HG03196 (cell line): Measurements from ENCODE around the gene ARHGAP33.
"Not testable (repeated sequence)": the region's sequence is repeated elsewhere in the genome, so short reads cannot be mapped to it uniquely, and the experiment has no call there.

Experiments used
- ATAC-seq: cut with Tn5 transposase; IDR thresholded peaks from one replicate; pipeline ENCODE4 v1.9.1; 2021; ENCODE audit not compliant: unreplicated experiment

Gene ARHGAP33

GRCh38 chr19:35790981-35791813, 15.8 kb downstream of the ARHGAP33 start:
- ATAC-seq, result no peak

DNA sequence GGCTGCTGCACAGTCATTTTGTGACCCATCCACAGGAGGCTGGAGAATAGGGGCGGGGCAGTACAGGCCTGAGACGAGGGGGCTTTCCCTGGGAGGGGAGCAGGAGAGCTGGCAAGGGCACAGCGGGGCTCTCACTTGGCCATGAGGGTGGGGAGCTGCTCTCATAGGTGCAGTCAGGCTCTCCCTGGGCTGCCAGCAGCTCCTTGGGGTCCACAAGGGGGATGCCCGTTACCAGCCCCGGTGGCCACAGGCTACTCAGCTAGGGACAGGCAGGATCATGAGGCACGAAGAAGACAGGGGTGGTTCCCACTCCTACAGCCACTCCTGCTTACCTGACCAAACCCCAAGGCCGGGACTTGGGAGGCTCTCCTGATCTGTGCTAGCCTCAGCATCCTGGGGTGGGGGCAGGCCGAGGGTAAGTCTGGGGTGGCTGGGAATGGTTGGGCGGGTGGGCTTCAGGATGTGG, 16.5 kb downstream of the ARHGAP33 start:
- ATAC-seq, result no peak

- no peak for ATAC-seq
Measured at GRCh38 chr19:35792312-35792711, 16.9 kb downstream of the ARHGAP33 start.

DNA sequence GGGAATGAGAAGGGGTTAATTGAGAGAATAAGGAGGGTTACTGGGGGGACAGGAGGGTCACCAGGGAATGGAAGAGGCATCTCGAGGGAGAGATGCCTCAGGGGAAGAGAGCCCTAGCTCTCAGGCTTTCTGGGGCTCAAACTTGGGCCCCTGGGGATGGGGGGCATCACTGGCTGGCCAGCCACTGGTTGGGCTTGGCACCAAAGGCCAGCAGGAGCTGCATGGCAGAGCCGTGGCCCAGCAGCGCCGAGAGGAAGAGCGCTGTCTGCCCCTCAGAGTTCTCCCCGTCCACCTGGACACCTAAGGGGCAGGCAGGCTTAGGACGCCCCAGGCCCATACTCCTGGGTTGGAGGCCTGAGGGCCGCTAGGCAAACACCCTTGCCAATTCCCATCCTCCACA, 17.5 kb downstream of the ARHGAP33 start:
- ATAC-seq, result no peak

GRCh38 chr19:35793381-35794165, 18.2 kb downstream of the ARHGAP33 start:
- ATAC-seq, result no peak

DNA sequence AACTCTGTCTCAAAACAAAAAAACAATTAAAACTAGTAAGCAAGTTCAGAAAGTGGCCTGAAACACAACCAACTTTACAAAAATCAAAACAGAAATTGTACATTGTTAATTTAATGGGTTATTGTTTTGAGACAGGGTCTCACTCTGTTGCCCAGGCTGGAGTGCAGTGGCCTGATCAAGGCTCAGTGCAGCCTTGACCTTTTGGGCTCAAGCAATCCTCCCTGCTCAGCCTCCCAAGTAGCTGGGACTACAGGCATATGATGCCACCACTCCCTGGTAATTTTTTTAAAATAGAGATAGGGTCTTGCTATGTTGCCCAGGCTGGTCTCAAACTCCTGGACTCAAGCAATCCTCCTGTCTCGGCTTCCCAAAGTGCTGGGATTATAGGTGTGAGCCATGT, 20.2 kb downstream of the ARHGAP33 start:
- ATAC-seq, result not testable (repeated sequence)

- no peak for ATAC-seq
Measured at GRCh38 chr19:35796645-35797542, 21.5 kb downstream of the ARHGAP33 start.

DNA sequence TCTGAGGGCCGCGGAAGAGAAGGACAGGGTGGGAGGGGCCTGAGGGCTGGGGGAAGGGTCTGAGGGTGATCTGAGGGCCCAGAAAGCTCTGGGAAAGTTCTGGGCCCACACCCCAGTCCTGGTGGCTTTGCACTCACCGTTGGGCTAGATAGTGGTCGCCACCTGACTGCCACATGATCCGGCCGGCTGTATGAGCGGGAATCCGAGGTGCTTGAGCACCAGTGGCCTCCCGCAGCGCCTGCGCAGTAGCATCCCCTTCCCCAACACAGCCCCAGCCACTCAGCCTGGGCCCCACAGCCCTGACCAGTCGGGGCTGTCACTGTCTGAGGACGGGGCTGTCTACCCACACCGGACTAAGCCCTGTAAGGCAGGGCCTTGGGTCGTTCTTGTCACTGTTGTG, 22.3 kb downstream of the ARHGAP33 start:
- ATAC-seq, result no peak

GRCh38 chr19:35801828-35802227, 26.5 kb downstream of the ARHGAP33 start:
- ATAC-seq, result no peak

DNA sequence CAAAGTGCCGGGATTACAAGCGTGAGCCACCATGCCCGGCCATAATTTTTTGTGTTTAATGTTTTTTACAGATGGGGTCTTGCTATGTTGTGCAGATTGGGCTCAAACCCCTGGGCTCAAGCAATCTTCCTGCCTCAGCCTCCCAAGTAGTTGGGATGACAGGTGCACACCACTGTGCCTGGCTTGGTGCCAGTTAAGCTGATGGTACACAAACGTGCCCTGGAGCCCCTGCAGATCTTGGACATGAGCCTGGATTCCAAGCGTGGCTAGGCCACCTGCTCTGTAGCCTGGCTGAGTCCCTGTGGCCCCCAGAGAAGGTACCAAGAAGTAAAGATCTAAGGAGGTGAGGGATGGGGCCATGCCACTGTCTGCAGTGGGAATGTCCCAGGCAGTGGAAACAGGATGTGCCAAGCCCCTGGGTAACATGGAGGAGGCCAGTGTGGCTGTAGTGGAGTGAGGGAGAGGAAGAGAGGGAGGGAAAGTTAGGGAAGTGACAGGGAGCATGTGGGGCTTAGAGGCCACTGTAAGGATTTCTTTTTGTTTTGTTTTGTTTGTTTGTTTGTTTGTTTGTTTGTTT, 30.2 kb downstream of the ARHGAP33 start:
- no peak for ATAC-seq

- ATAC-seq, result no peak
Measured at GRCh38 chr19:35806597-35806996, 31.2 kb downstream of the ARHGAP33 start.

DNA sequence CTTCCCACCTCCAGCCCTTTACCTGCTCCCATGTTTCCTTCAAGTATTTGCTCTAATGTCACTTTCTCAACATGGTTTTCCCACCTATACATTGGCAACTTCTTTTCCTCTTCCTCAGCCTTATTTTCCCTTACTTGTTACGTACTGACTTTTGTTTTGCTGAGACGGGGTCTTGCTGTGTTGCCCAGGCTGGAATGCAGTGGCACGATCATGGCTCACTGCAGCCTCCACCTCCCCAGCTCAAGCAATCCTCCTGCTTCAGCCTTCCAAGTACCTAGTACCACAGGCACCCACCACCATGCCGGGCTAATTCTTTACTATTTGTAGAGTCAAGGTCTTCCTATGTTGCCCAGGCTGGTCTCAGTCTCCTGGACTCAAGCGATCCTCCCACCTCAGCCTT, 32.3 kb downstream of the ARHGAP33 start:
- ATAC-seq, result no peak

GRCh38 chr19:35811317-35812219, 36.2 kb downstream of the ARHGAP33 start:
- no peak for ATAC-seq

DNA sequence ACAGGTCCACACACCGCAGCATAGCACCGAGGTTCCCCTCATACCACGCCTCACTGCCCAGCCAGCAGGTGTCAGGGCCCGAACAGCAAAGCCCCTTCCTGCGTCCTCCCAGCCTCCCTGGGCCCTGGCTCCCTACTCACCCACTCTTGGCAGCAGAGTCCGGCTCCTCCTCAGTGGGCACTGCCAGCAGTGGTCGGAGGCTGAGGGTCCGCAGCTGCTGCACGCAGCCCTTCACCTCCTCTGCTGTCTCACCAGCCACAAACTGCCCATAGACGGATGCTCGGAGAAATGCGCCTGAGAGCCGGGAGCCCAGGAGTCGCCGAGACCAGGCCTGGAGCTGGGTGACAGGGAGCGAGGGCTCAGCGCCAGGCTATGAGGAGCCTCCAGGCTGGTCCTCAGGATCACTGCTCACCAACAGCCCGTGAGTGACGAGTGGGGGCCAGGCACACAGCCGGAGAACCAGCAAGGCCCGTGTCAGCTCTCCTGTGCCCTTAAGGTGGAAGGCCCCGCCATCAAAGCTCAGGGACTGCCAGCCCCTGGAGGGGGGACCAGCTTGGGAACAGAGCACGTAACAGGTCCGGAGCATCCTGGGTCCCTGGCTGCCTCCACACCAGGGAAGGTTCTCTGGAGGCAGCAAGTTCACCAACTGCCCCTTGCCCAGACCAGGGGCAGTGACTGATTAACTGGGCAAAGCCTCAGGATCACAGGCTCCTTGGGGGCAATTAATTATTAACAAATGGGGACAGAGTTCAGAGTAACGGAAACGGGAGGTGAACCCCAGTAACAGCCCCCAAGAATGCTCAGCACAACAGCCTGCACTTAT, 37.1 kb downstream of the ARHGAP33 start, which contains the start of gene PRODH2:
Gene PRODH2, minus strand, starts transcription at position 626 of the 823 bp plus-strand sequence. Its CDS starts 40 bp downstream, at position 586.
- no peak for ATAC-seq

GRCh38 chr19:35813043-35813890, 37.9 kb downstream of the ARHGAP33 start:
- ATAC-seq, result no peak

DNA sequence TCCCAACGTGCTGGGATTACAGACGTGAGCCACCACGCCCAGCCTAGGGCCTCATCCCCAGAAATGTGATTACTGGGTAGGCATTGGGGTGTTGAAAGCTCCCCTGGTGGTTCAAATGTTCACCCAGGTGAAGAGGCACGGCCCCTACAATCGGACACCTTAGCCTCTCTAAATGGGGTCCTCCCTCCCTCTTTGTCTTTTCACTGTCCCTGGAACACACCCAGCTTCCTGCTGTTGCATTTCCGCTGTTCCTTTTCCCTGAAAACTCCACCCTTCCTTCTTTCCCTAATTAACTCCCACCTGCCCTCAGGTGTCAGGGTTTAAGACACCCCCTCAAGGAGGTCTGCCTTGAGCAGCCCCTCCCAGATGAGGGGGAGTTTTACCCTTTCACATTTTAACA, 40.9 kb downstream of the ARHGAP33 start:
- no peak for ATAC-seq

GRCh38 chr19:35816846-35817245, 41.5 kb downstream of the ARHGAP33 start:
- no peak for ATAC-seq

GRCh38 chr19:35818445-35818844, 43.1 kb downstream of the ARHGAP33 start:
- no peak for ATAC-seq
